CD14-positive monocyte (primary cell): ENCODE results near the gene DTNB. TPM values are rescaled to one million over a fixed set of nuclear protein-coding genes. Genes with fewer than 3 reads are reported as not detected.

Source experiments
- DNase-seq, 3 donors: peaks; one replicate each; pipeline ENCODE4 v3.0.0-alpha.2; 2011 to 2022
- H2AFZ ChIP-seq: 2 replicates; pipeline ENCODE4 v1.6.0; 2012; ENCODE audit warnings: mild to moderate bottlenecking, low read depth, low read length, inconsistent platforms; ENCODE audit not compliant: insufficient read depth, poor library complexity, severe bottlenecking
- H3K27ac ChIP-seq, 2 donors: 1 replicate in 1 of 2; 2 replicates in 1 of 2; pipeline ENCODE4 v1.5.1; 2012 to 2013; ENCODE audit warnings: low read length in 2 of 2, control low read depth in 1 of 2, inconsistent platforms in 1 of 2, low read depth in 1 of 2, mild to moderate bottlenecking in 1 of 2
- H3K27me3 ChIP-seq, 2 donors: one replicate each; pipeline versions ENCODE4 v1.6.0 to v1.6.1; 2011 to 2013; ENCODE audit warnings: low read length in 2 of 2; ENCODE audit not compliant: control insufficient read depth in 2 of 2, insufficient read depth in 2 of 2
- H3K36me3 ChIP-seq, 2 donors: replicated peaks in 1 of 2; 1 replicate in 1 of 2; 2 replicates in 1 of 2; pipeline versions ENCODE4 v1.5.1 to v1.6.1; 2012 to 2013; ENCODE audit warnings: low read length in 2 of 2, control low read depth in 1 of 2, inconsistent platforms in 1 of 2, mild to moderate bottlenecking in 1 of 2; ENCODE audit not compliant: insufficient read depth in 2 of 2, control insufficient read depth in 1 of 2
- H3K4me1 ChIP-seq, 2 donors: 1 replicate in 1 of 2; 2 replicates in 1 of 2; pipeline versions ENCODE4 v1.5.1 to v1.6.1; 2012 to 2013; ENCODE audit warnings: low read length in 2 of 2, control low read depth in 1 of 2, inconsistent platforms in 1 of 2, mild to moderate bottlenecking in 1 of 2, moderate library complexity in 1 of 2; ENCODE audit not compliant: insufficient read depth in 2 of 2, control insufficient read depth in 1 of 2
- H3K4me2 ChIP-seq: replicated peaks from 2 replicates; pipeline ENCODE3; 2012; ENCODE audit warnings: low read length, moderate library complexity, mild to moderate bottlenecking; ENCODE audit not compliant: poor library complexity, severe bottlenecking; ENCODE audit errors: extremely low read depth
- H3K4me3 ChIP-seq, 3 experiments: fragments of 200-600 bp in 1 of 3; sonication (generic) in 1 of 3; replicated peaks in 1 of 3; 1 replicate in 2 of 3; 2 replicates in 1 of 3; pipeline ENCODE4 v1.5.1; 2011 to 2013; ENCODE audit warnings: low read length in 3 of 3, mild to moderate bottlenecking in 3 of 3, control low read depth in 2 of 3, low read depth in 2 of 3, inconsistent platforms in 1 of 3, moderate library complexity in 1 of 3
- H3K79me2 ChIP-seq: 2 replicates; pipeline ENCODE4 v1.6.0; 2012; ENCODE audit warnings: mild to moderate bottlenecking, control low read depth, inconsistent platforms, low read length, moderate library complexity; ENCODE audit not compliant: insufficient read depth
- H3K9ac ChIP-seq: 2 replicates; pipeline ENCODE4 v1.6.0; 2017; ENCODE audit warnings: low read length, mild to moderate bottlenecking; ENCODE audit not compliant: insufficient read depth, poor library complexity, severe bottlenecking
- H3K9me3 ChIP-seq, 2 donors: replicated peaks in 1 of 2; 1 replicate in 1 of 2; 2 replicates in 1 of 2; pipeline versions ENCODE4 v1.5.1 to v1.6.1; 2012 to 2013; ENCODE audit warnings: low read length in 2 of 2, control low read depth in 1 of 2; ENCODE audit not compliant: control insufficient read depth in 1 of 2, insufficient read depth in 1 of 2
- H4K20me1 ChIP-seq: 2 replicates; pipeline ENCODE4 v1.6.0; 2012; ENCODE audit warnings: mild to moderate bottlenecking, low read length, control low read depth, moderate library complexity; ENCODE audit not compliant: insufficient read depth
- H3K27ac Mint-ChIP-seq, 7 donors: one replicate each; pipeline ENCODE4 v1.8.0; 2020; ENCODE audit warnings: mild to moderate bottlenecking in 7 of 7, mixed read lengths in 7 of 7, moderate library complexity in 6 of 7, inconsistent platforms in 2 of 7
- H3K27me3 Mint-ChIP-seq, 3 donors: one replicate each; pipeline ENCODE4 v1.8.0; 2021 to 2022; ENCODE audit warnings: low read depth in 3 of 3, mild to moderate bottlenecking in 3 of 3, mixed read lengths in 3 of 3, moderate library complexity in 3 of 3, inconsistent platforms in 1 of 3
- H3K36me3 Mint-ChIP-seq, 2 donors: one replicate each; pipeline ENCODE4 v1.8.0; 2020; ENCODE audit warnings: mixed read lengths in 2 of 2, inconsistent platforms in 1 of 2, mild to moderate bottlenecking in 1 of 2
- H3K4me1 Mint-ChIP-seq: one replicate; pipeline ENCODE4 v1.8.0; 2020; ENCODE audit warnings: mild to moderate bottlenecking, mixed read lengths
- H3K4me3 Mint-ChIP-seq, 2 donors: one replicate each; pipeline ENCODE4 v1.8.0; 2020; ENCODE audit warnings: mild to moderate bottlenecking in 2 of 2, mixed read lengths in 2 of 2, moderate library complexity in 1 of 2
- H3K9me3 Mint-ChIP-seq, 7 donors: one replicate each; pipeline ENCODE4 v1.8.0; 2020 to 2022; ENCODE audit warnings: mixed read lengths in 7 of 7, mild to moderate bottlenecking in 6 of 7, moderate library complexity in 6 of 7, inconsistent platforms in 2 of 7
- CTCF ChIP-seq: fragments of 200-600 bp; IDR thresholded peaks from one replicate; pipeline ENCODE4 v1.8.0; 2022; ENCODE audit warnings: antibody characterized with exemption, mild to moderate bottlenecking
- WGBS: methylation state at CpG from one replicate; pipeline ENCODE4 v1.1.5; 2013; ENCODE audit warnings: missing lambda C conversion rate; ENCODE audit not compliant: insufficient coverage; 5-methylcytosine and 5-hydroxymethylcytosine counted together
- intact Hi-C, 2 donors: fragments of 100-400 bp; cut with micrococcal nuclease; formaldehyde crosslinking; loops; one replicate each; pipeline versions ENCODE4 v1.15.0 to v1.15.1; 2023
- polyA plus RNA-seq, 3 donors: library from polyadenylated mRNA; depleted of rRNA in 1 of 3; unstranded in 2 of 3; stranded (reverse) in 1 of 3; fragments of 300-500 nt in 2 of 3; fragments of >200 nt in 1 of 3; fragmentation: Illumina TruSeq in 2 of 3; gene quantifications; 1 replicate in 2 of 3; 2 replicates in 1 of 3; pipeline ENCODE4 v1.2.3, GENCODE V29; 2012 to 2021

The DTNB gene
- polyA plus RNA-seq, 3 donors, result 3.0 to 4.2 (median 3.3) TPM

GRCh38 chr2:25481381-25482300, 191.7 kb downstream of the DTNB start:
- Mint-ChIP-seq H3K4me3 (no peak overlapping the region), H3K27me3 (no peaks in the 10 kb centered on the region), H3K36me3 (peaks cover 3 to 7% of the 10 kb centered on the region in 2 donors), H3K27ac (peak overlapping the region in 1 of 7 donors; percentile 2), H3K4me1 (peaks cover 24% of the 10 kb centered on the region), H3K9me3 (no peaks in the 10 kb centered on the region)
- H3K4me1 ChIP-seq, result peaks cover 15 to 21% of the 10 kb centered on the region in 2 donors
- no peaks in the 10 kb centered on the region for H3K9me3 ChIP-seq
- H3K36me3 ChIP-seq, result no peaks in the 10 kb centered on the region
- H3K27ac ChIP-seq, result no peak overlapping the region
- intact Hi-C loops, result loop anchor here in 1 of 2 donors (10.0 kb wide), 1 partner anchor 83 kb away; no protein-coding TSS in a partner anchor
- H3K4me2 ChIP-seq, result no peak overlapping the region
- no peaks in the 10 kb centered on the region for H3K27me3 ChIP-seq
- TF ChIP-seq CTCF, result no peak
- WGBS, result 100% methylated on average over 1 of the region's 4 CpGs
- H3K9ac ChIP-seq, result no peak overlapping the region
- H4K20me1 ChIP-seq, result no peaks in the 10 kb centered on the region
- no peak overlapping the region for H2AFZ ChIP-seq
- no peak for DNase-seq
- H3K79me2 ChIP-seq, result no peaks in the 10 kb centered on the region
- no peak overlapping the region for H3K4me3 ChIP-seq

GRCh38 chr2:25480561-25480960, 192.8 kb downstream of the DTNB start:
- Histone ChIP-seq H3K4me3 (no peak overlapping the region), H3K36me3 (no peaks in the 10 kb centered on the region), H4K20me1 (no peaks in the 10 kb centered on the region), H3K27me3 (no peaks in the 10 kb centered on the region), H3K9ac (no peak overlapping the region), H3K4me2 (no peak overlapping the region), H3K79me2 (no peaks in the 10 kb centered on the region), H2AFZ (no peak overlapping the region), H3K27ac (no peak overlapping the region), H3K9me3 (peaks cover 3 to 5% of the 10 kb centered on the region in 2 donors), H3K4me1 (peaks cover 15 to 21% of the 10 kb centered on the region in 2 donors)
- peaks cover 24% of the 10 kb centered on the region for H3K4me1 Mint-ChIP-seq
- H3K27me3 Mint-ChIP-seq, result no peaks in the 10 kb centered on the region
- no peak for DNase-seq
- H3K36me3 Mint-ChIP-seq, result peaks cover 3 to 7% of the 10 kb centered on the region in 2 donors
- intact Hi-C loops, result loop anchor here in 1 of 2 donors (10.0 kb wide), 1 partner anchor 84 kb away; no protein-coding TSS in a partner anchor
- 100% methylated on average over 2 of the region's 7 CpGs for WGBS
- no peak for TF ChIP-seq CTCF
- H3K4me3 Mint-ChIP-seq, result no peak overlapping the region
- H3K27ac Mint-ChIP-seq, result peak overlapping the region in 1 of 7 donors; percentile 54
- peaks cover 0 to 10% (median 9%) of the 10 kb centered on the region in 7 donors for H3K9me3 Mint-ChIP-seq
